HT1080 (cell line): ENCODE results near the gene HSPA1L. TPM values are rescaled to one million over a fixed set of nuclear protein-coding genes. Genes with fewer than 3 reads are reported as not detected.
"Not testable (repeated sequence)": the region's sequence is repeated elsewhere in the genome, so short reads cannot be mapped to it uniquely, and the experiment has no call there.

Experiments
- DNase-seq: peaks from one replicate; pipeline ENCODE4 v3.0.0-alpha.2; 2015; ENCODE audit warnings: low read depth
- polyA plus RNA-seq, 2 experiments: library from polyadenylated mRNA; depleted of rRNA; stranded (reverse); fragments of >200 nt; gene quantifications; 2 replicates each; pipeline ENCODE4 v1.2.3, GENCODE V29; 2015
- total RNA-seq: library from RNA; depleted of rRNA; stranded (reverse); fragments of >200 nt; shearing (Covaris generic); gene quantifications from 2 replicates; pipeline ENCODE4 v1.2.3, GENCODE V29; 2014; rRNA removed

Gene HSPA1L
- total RNA-seq, result 0.73 and 1.3 TPM in 2 replicates
- 1.2 and 1.5 TPM in 2 replicates for polyA plus RNA-seq (2015; cell fraction: cytosol; rRNA removed)
- polyA plus RNA-seq (2015; cell fraction: nucleus; rRNA removed), result 1.6 and 2.3 TPM in 2 replicates

- peak; percentile 97 for DNase-seq
These were observed at the start of gene HSPA1L, which contains the start of gene HSPA1A for GRCh38 chr6:31815025-31815838. HSPA1L (minus strand) TSS chr6:31815283; CDS start chr6:31811972, 3,311 bp downstream. HSPA1A (plus strand) TSS chr6:31815543; CDS start chr6:31815757, 214 bp downstream.

- no peak for DNase-seq
These were observed 49.7 kb upstream of the HSPA1L start for GRCh38 chr6:31864818-31865204.

- not testable (repeated sequence) for DNase-seq
These were observed 49.1 kb upstream of the HSPA1L start for GRCh38 chr6:31864123-31864562.

GRCh38 chr6:31862344-31863235, 47.5 kb upstream of the HSPA1L start, which contains the start of gene NEU1:
NEU1 (minus strand) TSS chr6:31862821; CDS start chr6:31862776, 45 bp downstream.
- peak; percentile 100 for DNase-seq

GRCh38 chr6:31861919-31862343, 46.8 kb upstream of the HSPA1L start:
- DNase-seq, result no peak

- no peak for DNase-seq
These were observed 46.1 kb upstream of the HSPA1L start for GRCh38 chr6:31861150-31861549.

GRCh38 chr6:31860349-31860748, 45.3 kb upstream of the HSPA1L start:
- DNase-seq, result no peak

GRCh38 chr6:31859923-31860322, 44.8 kb upstream of the HSPA1L start:
- no peak for DNase-seq

GRCh38 chr6:31858707-31859106, 43.6 kb upstream of the HSPA1L start:
- no peak for DNase-seq

GRCh38 chr6:31857774-31858173, 42.7 kb upstream of the HSPA1L start:
- not testable (repeated sequence) for DNase-seq

GRCh38 chr6:31851980-31852718, 37.1 kb upstream of the HSPA1L start:
- not testable (repeated sequence) for DNase-seq

GRCh38 chr6:31851485-31851832, 36.4 kb upstream of the HSPA1L start:
- DNase-seq, result no peak

GRCh38 chr6:31850765-31851484, 35.8 kb upstream of the HSPA1L start:
- no peak for DNase-seq

GRCh38 chr6:31847276-31847978, 32.3 kb upstream of the HSPA1L start:
- no peak for DNase-seq

- no peak for DNase-seq
These were observed 29.4 kb upstream of the HSPA1L start for GRCh38 chr6:31844507-31844906.

GRCh38 chr6:31842053-31842452, 27.0 kb upstream of the HSPA1L start:
- no peak for DNase-seq

GRCh38 chr6:31839779-31840126, 24.7 kb upstream of the HSPA1L start:
- DNase-seq, result not testable (repeated sequence)

- no peak for DNase-seq
These were observed 23.9 kb upstream of the HSPA1L start for GRCh38 chr6:31838968-31839367.

GRCh38 chr6:31838114-31838553, 23.1 kb upstream of the HSPA1L start:
- DNase-seq, result not testable (repeated sequence)
